HG03565 (cell line): ENCODE data around the gene SLC22A31.

ENCODE experiments used
- ATAC-seq: cut with Tn5 transposase; IDR thresholded peaks from one replicate; pipeline ENCODE4 v1.9.1; 2021; ENCODE audit warnings: mild to moderate bottlenecking, moderate library complexity; ENCODE audit not compliant: unreplicated experiment

Gene SLC22A31

DNA sequence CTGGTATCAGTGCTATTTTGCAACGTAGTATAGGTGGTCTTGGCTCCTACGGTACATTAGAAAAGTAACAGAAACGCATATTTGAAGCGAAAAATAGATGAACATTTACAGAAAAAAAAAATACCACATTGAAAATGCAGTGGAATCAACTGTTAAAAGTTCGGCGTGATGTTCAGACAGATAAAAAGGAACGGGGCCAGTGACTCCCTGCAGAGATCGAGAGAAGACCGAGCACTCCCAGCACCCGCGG is 16.7 kb upstream of the SLC22A31 start:
- ATAC-seq = no peak

DNA sequence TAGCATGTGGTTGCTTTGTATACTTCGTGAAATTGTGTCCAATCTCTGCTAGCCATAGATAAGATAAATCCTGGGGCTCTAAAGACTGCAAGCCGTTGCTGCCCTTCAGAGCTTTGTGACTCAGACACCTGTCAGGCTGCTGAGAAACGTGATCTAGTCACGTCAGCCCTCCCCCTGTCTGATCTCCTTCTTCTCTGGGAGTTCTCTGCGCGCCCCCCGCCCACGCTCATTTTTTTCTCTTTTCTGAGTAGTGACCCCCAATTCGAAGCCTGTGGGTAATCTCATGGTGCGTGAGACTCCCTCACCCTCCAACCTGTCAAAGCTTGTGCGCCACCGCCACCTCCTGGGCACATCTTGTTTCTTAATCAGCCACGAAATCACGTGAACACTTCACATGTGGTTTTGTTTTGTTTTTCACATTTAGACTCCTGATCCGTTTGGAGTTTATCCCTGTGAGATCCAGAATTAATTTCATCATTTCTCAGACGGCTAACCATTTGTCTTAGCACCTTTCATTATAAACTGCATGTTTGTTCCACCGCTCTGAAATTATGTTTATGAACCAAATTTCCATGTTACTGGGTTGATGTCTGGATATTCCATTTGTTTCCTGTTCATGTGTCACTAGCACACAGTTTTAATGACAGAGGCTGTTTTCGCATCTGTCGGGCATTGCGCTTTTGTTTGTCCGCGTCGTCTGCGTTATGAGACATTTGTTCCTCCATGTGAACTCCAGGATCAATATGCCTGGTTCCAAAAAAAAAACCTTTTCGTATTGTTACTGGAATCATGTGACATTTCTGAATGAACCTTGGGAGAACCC is 16.2 kb upstream of the SLC22A31 start:
- no peak for ATAC-seq

DNA sequence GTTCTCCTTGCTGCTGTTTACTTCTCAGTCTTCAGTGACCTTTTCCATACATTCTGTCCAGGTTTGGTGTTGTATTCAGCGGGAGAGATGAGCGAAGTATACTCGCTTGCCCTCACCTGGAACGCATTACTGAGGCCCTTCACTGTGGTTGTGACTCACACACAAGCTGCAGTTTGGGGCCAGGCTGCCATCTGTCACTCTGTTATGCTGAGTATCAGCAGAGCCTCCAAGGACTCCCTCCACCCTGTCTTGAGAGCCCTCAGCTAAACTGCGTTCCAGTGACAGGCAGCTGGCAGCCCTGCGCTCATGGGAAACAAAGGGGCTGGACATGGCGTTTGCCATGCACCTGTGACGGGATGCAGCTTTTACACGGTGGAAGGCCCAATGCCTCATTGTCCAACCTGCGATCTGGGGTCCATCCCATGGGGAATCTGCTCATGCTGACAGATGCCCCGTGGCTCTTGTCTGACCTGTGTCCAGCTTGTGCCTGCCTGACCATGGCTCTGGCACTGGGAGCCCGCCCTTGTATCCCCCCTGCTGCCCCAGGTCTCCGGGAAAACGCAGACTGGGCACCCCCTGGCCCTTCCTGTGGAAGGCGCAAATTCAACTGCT is 10.7 kb upstream of the SLC22A31 start:
- ATAC-seq = no peak

DNA sequence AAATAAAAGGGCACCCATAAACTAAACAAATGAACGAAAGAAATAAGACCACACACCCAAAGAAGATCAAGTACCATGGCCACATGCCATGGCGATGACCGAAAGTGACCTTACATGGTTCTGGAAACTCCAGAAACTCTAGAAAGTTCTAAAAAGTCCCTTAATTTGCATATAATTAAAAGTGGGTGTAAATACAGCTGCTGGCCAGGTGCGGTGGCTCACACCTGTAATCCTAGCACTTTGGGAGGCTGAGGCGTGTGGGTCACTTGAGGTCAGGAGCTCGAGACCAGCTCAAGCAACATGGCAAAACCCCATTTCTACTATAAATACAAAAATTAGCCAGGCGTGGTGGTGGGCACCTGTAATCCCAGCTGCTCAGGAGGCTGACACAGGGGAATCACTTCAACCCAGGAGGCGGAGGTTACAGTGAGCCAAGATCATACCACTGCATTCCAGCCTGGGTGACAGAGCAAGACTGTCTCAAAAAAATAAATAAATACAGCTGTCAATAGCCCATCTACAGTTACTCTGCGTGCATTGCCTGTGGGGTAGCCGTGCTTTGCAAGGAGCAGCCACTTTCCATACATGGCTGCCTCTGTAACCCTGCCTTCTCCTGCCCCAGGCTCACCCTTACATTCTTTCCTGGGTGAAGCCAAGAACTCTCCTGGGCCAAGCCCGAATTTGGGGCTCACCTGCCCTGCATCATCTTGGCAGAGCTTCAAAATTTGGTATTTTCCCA is 10.0 kb upstream of the SLC22A31 start:
- no peak for ATAC-seq

DNA sequence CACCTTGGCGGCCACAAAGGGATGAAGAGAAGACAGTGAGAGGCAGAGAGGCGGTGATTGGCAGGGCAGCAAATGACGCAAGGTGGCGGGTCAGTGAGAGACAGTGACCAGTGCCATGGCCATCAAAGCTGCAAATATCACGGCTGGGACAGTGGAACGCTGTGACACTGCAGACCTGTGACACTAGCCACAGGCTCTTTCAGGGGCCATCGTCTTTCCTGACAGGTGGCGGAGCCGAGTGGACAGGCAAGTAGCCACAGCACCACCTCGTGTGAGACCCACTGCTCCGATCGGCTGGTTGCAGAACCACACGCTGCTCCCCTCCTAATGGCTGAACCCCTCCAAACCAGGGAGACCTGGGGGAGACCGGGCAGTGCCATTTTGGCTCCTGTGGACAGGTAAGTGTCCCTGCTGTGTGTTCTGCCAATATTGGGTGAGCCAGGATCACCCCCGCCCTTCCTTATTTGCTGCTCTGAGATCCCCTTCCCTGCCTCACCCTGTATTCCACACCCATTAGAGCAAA is 9.2 kb upstream of the SLC22A31 start:
- no peak for ATAC-seq

DNA sequence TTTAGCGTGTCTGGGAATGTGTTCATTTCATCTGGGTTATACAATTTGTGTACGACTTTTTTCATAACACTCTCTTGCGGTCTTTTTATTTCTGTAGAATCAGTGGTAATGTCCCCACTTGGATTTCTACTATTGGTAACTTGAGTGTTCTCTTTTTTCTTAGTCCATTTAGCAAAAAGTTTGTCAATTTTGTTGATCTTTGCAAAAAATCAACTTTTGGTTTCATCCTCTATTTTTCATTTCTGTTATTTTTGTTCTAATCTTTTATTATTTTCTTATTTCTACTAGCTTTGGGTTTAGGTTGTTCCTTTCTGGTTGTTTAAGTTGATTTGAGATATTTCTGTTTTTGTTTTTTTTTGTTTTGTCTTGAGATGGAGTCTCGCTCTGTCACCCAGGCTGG is 7.7 kb upstream of the SLC22A31 start:
- ATAC-seq = no peak

DNA sequence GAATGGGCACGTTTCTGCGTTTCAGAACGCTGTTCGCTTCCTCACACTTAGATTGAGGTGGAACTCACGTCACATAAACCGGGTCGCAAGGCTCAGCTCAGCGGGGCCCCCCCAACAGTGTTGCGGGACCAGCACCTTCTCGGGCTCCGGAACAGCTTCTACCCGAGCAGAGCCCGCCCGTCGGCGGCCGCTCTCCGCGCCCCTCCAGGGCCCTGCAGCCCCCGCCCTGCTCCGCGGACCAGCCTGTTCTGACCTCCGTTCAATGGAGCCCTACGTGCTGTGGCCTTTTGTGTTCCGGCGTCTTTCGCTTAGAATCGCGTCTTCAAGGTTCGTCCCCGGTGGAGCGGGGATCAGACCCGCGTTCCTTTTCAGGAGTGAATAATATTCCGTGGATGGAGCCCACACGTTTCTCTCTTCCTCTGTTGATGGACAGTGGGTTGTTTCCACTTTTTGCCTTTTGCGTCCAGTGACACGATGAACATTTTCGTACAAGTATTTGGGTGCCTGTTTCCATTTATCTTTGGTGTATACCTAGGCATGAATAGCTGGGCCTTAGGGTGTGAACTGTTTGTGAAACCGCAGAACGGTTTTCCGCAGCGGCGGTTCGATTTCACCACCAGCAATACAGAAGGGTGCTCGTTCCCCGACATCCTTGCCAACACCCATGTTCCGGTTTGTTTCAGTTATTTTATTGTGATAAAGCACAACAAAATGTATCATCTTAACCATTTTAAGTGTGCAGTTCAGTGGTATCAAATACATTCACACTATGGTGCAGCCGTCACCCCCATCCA is 2.3 kb upstream of the SLC22A31 start:
- no peak for ATAC-seq

DNA sequence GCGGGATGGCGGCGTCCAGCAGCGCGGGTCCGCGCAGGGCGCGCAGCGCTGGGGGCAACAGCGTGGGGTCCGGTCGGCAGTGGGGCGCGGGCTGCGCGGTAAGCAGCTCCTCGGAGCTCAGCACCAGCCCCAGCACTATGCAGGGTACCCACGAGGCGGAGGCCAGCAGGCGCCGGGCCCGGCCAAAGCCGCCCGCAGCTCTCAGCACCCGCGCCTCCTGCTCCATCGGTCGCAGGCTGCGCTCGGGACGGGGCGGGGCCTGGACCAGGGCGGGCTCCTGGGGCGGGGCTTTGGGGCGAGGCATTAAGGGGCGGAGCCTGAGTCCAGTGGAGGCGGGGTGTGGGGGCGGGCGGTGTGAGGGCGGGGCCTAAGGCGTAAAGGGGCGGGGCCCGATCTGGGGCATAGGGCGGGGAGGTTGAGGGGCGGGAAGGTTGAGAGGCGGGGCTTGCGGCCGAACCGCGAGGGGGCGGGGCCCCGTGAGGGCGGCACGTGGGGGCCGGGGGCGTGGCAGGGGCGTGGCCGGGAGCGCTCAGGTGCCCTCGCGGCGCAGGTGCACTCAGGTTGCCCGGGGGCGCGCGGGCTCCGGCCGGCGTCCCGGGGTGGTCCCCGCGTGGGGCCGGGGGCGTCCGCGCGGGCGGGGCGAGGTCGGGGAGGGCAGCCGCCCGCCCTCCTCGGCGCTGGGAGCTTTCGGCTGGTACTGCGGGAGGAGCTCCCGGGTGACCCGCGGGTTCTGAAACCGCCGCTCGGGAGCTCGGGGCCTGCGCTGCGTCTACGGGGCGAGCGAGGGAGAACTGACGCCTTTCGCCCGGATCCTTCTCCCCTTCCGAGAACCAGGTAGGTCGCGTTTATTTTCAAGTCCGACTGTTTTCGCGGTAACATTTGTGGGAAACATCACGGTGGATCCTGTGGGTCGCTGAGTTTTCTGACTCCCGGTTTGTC is 1.4 kb upstream of the SLC22A31 start:
- no peak for ATAC-seq

DNA sequence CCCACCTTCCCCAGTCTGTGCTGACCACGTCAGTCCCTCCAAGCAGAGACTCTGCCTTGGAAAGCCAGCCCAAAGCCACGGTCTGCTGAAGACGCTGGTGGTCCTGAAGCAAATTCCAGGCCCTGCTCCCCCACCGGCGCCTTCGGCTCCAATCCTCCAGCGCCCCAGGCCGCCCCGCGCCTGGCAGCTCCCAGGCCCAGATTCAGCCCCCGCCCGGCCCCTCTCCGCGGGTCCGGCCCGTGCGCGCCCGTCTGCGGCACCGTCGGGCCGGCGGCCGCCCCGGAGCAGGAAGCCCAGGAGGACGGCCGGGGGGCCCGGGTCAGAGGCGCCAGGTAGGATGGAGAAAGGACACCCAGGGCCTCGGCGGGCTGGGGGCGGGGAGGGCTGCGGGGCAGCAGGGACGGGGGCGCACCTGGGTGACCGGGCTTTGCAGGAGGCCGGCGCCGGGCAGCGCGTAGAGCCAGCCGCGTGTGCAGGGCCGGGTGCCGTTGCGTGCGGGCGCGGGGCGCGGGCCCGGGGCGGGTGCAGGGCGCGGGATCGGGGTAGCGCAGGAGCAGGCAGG is 594 bp upstream of the SLC22A31 start:
- no peak for ATAC-seq

DNA sequence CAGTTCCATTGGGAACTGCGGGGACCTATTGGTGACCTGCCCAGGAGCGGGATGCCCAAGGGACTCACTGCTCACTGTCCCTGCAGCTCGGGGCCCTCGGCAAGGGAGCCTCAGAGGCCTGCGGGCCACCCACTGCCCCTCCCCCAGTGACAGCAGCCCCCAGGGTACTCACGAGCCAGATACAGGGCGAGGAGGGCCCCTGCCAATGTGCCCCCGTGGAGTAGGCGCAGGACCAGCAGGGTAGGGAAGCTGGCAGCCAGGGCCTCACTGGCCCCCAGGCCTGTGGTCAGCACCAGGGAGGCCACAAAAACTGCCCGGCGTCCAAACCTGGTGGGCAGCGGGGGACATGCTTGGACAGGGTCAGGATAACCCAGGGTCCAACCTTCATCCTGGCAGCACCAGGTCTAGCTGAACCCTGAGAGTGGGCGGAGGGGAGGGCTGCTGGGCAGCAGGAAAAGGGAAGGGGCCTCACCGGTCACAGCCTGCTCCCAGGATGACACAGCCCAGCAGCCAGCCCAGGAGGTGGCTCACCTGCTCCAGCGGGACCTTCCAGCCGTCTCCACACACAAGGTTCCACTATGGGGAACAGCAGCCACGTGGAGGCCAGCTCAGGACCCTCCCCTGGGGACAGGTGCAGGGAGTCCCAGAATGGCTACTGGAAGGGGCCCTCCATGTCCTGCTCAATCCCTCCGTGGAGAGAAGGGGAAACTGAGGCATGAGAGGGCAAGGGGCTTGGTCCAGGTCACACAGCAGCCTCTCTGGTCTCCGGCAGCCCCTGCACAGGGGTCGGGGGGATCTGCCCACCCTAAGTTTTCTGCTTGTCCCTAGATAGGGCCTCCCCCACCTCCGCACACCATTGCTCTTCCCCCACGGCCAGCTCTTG is 855 bp downstream of the SLC22A31 start:
- no peak for ATAC-seq

DNA sequence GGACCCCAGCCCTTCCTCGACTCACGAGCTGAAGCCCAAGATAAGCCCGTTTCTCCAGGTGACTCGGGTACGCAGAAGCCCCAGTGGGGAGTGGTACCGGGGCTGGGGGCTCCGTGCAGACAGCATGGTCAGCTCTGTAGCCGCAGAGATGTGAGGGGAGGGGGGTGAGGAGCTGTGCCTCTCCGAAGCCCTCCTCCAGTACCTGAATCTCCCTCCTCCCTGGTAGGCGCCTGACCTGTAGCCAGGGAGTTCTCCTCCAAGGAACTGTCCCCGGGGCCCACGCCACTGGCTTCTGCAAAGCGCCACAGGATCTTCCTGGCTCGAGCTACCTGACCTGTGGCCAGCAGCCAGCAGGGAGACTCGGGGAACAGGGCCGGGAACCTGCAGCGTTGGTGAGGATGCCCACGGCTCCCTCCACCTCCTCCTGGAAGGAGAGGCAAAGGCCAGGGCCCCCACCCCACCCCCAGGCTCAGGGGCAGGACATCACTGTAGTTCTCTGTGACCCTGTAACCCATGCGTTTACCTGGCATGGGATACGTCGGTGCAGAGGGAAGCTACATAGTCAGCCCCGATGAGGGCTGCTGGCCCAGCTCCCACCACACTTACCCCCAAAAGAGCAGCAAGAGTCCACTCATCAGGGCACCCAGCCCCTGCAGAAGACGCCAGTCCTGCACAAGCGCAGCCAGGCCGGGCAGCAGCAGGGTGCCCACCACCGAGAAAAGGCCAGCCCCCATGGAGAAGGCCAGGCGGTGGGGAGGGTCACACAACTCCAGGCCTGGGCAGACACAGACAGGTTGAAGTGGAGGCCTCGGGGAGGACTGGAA is 1.7 kb downstream of the SLC22A31 start:
- no peak for ATAC-seq

DNA sequence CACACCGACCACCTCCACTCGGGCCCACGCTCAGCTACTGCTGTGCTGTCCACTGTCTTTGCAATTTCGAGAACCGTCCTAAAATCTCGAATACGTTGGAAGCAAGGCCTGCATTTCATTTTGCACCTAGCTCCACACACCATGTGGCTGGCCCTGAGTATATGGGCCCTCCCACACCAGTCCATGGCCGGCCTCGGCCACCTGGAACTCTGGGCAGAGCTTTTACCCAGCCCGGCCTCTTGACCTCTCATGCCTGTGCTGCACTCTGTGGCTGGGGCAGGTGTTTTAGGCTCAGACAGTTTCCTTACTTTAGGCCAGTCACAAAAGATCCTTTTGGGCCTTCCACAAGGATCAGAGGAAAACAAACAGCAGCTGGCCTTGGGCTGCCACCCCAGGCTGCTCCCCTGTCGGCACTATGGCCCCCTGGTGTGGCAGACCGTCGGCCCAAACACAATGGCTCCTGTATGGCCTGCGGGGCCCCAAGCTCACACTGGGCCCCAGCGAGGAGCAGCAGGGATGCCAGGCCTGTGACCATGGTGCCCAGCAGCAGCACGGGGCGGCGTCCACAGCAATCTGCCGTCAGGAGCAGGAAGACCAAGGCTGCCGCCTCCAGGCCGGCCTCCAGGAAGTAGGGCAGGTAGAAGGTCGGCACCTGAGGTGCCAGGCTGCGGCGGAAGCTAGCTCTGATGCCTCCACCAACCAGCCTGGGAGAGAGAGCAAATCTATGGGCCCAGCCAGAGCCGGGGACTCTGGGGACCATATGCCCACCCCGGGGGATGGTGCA is 2.5 kb downstream of the SLC22A31 start:
- ATAC-seq = no peak

DNA sequence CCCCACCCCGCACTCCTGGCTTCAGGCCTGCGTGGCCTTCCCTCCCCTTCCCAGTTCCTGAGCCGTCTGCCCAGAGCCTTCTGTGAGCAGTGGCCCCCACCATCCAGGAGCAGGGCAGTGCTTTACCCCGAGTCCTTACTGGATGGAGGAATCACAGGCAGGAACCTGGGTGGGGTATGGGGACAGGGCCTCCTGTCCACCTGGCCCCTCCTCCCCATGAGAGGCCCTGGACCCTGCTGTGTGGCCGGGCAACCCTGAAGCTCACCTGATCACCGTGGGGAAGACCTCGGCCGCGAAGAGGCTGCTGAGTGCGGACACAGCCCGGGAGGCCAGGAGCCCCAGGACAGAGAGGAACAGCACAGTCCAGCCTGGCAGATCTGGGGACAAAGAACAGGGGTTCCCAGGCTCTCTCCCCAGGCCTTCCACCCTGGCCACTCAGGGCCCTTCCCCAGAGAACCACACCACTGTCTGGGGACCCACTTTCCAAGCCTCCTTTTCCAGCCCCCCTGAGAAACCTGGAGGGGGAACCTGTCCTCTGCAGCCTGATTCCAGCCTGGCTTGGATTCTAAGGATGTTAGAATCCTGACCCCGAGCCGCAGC is 3.2 kb downstream of the SLC22A31 start:
- ATAC-seq = no peak

DNA sequence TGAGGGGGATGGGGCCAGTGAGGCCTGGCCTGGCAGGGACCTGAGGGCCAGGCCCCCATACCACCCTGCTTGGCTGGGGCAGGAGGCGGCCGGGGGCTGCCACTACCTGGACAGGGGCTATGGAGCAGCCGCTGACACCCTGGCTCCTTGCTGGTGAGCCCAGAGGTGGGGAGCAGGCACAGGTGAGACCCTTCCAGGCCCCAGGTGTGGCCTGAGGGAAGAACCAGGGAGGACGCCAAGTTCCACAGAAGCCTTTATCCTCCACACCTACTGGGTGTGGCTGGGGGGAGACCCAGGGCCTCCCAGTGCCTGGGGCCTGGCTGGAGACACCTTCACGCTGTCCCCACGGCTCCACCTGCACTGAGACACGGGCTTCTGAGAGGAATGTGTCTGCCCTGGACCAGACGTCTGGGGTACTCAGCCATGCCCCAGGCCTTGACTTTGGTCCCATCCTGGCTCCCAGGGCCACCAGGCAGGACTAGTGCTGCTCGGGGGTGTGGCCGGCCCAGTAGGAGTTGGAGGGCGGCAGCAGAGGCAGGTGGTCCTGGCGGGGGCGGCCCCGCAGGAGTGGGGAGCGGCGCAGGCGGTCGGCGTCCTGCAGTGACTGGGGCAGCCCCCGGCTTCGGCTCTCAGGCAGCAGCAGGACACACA is 4.7 kb downstream of the SLC22A31 start:
- ATAC-seq = no peak

DNA sequence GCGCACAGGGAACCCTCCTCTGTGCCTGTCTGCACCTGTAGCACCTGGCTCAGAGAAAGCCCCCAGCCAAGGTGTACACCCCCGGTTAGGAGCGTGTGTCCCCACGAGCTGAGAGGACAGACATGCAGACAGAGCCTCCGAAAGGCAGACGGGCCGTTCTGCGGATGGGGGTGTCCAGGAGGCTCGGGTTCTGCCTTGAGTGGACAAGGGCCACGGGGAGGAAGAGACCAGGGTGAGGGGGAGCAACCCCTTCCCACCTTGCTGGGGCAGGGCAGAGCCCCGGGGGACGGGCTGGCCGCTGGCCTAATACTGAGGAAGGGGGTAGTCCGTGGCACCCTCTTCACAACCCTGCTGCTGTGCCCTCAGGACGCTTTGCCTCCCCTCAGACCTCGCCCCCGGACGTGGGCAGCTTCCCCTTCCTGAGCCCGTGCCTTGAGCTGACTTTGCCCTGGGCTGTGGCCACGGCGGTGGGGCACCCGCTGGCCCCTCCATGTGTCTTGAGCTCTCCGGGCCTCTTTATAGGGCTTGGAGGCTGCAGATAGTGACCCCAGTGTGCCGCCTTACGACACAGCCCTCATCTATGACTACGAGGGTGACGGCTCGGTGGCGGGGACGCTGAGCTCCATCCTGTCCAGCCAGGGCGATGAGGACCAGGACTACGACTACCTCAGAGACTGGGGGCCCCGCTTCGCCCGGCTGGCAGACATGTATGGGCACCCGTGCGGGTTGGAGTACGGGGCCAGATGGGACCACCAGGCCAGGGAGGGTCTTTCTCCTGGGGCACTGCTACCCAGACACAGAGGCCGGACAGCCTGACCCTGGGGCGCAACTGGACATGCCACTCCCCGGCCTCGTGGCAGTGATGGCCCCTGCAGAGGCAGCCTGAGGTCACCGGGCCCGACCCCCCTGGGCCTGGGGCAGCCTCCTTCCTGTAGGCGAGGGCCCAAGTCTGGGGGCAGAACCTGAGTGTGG is 5.7 kb downstream of the SLC22A31 start:
- no peak for ATAC-seq
